Mesothelial cell of epicardium (in vitro differentiated cells): Measurements from ENCODE around the gene PAPSS2. TPM values are rescaled to one million over a fixed set of nuclear protein-coding genes. Genes with fewer than 3 reads are reported as not detected.

Experiments used
- DNase-seq, 2 experiments: peaks; one replicate each; pipeline ENCODE4 v3.0.0; 2021; ENCODE audit warnings: low spot score in 2 of 2; ENCODE audit not compliant: unreplicated experiment in 2 of 2
- H3K27ac Mint-ChIP-seq: 2 replicates; pipeline ENCODE4 v1.8.0; 2021; ENCODE audit warnings: mixed read lengths
- H3K27me3 Mint-ChIP-seq: 2 replicates; pipeline ENCODE4 v1.8.0; 2021; ENCODE audit warnings: low read depth, mixed read lengths
- H3K36me3 Mint-ChIP-seq: 2 replicates; pipeline ENCODE4 v1.8.0; 2021; ENCODE audit warnings: mixed read lengths
- H3K4me1 Mint-ChIP-seq: 2 replicates; pipeline ENCODE4 v1.8.0; 2021; ENCODE audit warnings: mixed read lengths
- H3K4me3 Mint-ChIP-seq: 2 replicates; pipeline ENCODE4 v1.8.0; 2021; ENCODE audit warnings: mild to moderate bottlenecking, moderate library complexity, mixed read lengths
- H3K9me3 Mint-ChIP-seq: 2 replicates; pipeline ENCODE4 v1.8.0; 2021; ENCODE audit warnings: mixed read lengths
- CTCF ChIP-seq: fragments of 200-600 bp; sonication (generic); IDR thresholded peaks from one replicate; pipeline ENCODE4 v1.5.0; 2021; ENCODE audit warnings: antibody characterized with exemption; ENCODE audit not compliant: unreplicated experiment
- total RNA-seq: library from RNA; stranded (reverse); gene quantifications from 3 replicates; pipeline ENCODE4 v1.2.1, GENCODE V29; 2021

PAPSS2 gene
- total RNA-seq, 1 donor from 2014 or later = 13.7 TPM

- Mint-ChIP-seq H3K9me3 (peaks cover 6% of the 10 kb centered on the region), H3K4me1 (peaks cover 4% of the 10 kb centered on the region), H3K27me3 (no peaks in the 10 kb centered on the region), H3K36me3 (no peaks in the 10 kb centered on the region), H3K4me3 (no peak overlapping the region), H3K27ac (no peak overlapping the region)
- no peak for DNase-seq
- no peak for TF ChIP-seq CTCF
Observed at GRCh38 chr10:87646192-87646909, 13.3 kb upstream of the PAPSS2 start.

DNA sequence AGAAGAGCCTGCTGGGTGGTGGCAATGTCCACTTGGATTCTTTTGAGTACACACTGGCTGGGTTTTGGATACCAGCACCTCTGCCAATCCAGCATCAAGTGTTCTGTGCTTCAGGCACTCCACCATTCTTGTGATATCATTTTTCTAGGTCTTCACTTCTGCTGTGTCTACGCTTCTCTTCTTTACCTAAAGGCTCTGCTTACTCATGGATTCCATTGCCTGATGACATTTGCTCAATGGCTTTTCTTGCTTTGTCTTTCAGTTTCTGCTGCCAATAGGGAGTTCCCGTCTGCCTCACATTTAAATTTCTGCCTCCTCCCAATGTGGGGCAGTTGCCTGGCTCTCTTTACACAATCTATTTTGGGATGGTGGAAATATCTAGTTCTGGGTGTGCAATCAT, 12.7 kb upstream of the PAPSS2 start:
- Mint-ChIP-seq H3K9me3 (peaks cover 6% of the 10 kb centered on the region), H3K4me3 (no peak overlapping the region), H3K27me3 (no peaks in the 10 kb centered on the region), H3K36me3 (no peaks in the 10 kb centered on the region), H3K4me1 (peaks cover 8% of the 10 kb centered on the region), H3K27ac (no peak overlapping the region)
- DNase-seq = no peak
- no peak for TF ChIP-seq CTCF

GRCh38 chr10:87650838-87651589, 8.7 kb upstream of the PAPSS2 start:
- Mint-ChIP-seq H3K27me3 (no peaks in the 10 kb centered on the region), H3K27ac (no peak overlapping the region), H3K36me3 (no peaks in the 10 kb centered on the region), H3K9me3 (peaks cover 2% of the 10 kb centered on the region), H3K4me1 (peaks cover 12% of the 10 kb centered on the region), H3K4me3 (no peak overlapping the region)
- TF ChIP-seq CTCF = no peak
- DNase-seq = no peak

DNA sequence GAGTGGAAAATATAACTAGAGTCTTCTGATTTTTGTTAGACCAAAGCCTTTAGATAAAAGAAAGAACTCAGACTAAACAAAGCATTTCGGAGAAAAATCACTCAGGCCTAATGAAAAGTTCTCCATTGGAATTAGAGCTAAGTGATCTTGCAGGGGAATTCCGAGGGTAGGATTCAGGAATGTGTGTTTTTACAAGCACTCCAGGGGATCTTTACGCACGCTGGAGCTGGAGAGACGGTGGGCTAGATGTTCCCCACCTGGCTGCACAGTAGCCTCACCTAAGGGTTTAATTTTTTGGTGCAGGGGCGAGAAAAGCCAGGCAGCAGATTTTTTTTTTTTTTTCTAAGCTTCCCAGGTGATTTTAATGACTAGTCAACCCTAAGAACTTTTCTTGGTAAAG, 7.9 kb upstream of the PAPSS2 start:
- H3K9me3 Mint-ChIP-seq = no peaks in the 10 kb centered on the region
- no peak overlapping the region for H3K4me3 Mint-ChIP-seq
- DNase-seq = no peak
- no peaks in the 10 kb centered on the region for H3K36me3 Mint-ChIP-seq
- H3K4me1 Mint-ChIP-seq = peaks cover 19% of the 10 kb centered on the region
- H3K27ac Mint-ChIP-seq = no peak overlapping the region
- no peaks in the 10 kb centered on the region for H3K27me3 Mint-ChIP-seq
- no peak for TF ChIP-seq CTCF

GRCh38 chr10:87652261-87652660, 7.4 kb upstream of the PAPSS2 start:
- Mint-ChIP-seq H3K27ac (no peak overlapping the region), H3K9me3 (no peaks in the 10 kb centered on the region)

More at GRCh38 chr10:87652261-87652660, 7.4 kb upstream of the PAPSS2 start:
- H3K27me3 Mint-ChIP-seq = no peaks in the 10 kb centered on the region
- H3K4me1 Mint-ChIP-seq = peaks cover 24% of the 10 kb centered on the region
- no peaks in the 10 kb centered on the region for H3K36me3 Mint-ChIP-seq
- no peak overlapping the region for H3K4me3 Mint-ChIP-seq
- TF ChIP-seq CTCF = no peak
- no peak for DNase-seq
